ENCODE data around the gene GAS6.

GRCh38 chr13:113859311-113860050 is 4.4 kb downstream of the GAS6 start:
- no peak for TF ChIP-seq CTCF (IDR thresholded peaks at IDR 0.05)
- TF ChIP-seq POLR2A (IDR thresholded peaks at IDR 0.05) = no peak

All from adrenal gland (tissue), 5 donors.